Endodermal cell (in vitro differentiated cells): ENCODE data around the gene SIRT7. TPM values are rescaled to one million over a fixed set of nuclear protein-coding genes. Genes with fewer than 3 reads are reported as not detected.

Experiments
- DNase-seq: peaks from one replicate; pipeline ENCODE4 v3.0.0-alpha.2; 2017
- H3K27ac ChIP-seq: 2 replicates; pipeline ENCODE4 v1.5.1; 2013; ENCODE audit warnings: mild to moderate bottlenecking, low read depth, low read length, moderate library complexity
- H3K27me3 ChIP-seq: 2 replicates; pipeline ENCODE4 v1.6.1; 2013; ENCODE audit warnings: mild to moderate bottlenecking, low read length, moderate library complexity; ENCODE audit not compliant: insufficient read depth, control insufficient read depth, poor library complexity, severe bottlenecking
- H3K36me3 ChIP-seq: 2 replicates; pipeline ENCODE4 v1.7.0; 2013; ENCODE audit warnings: mild to moderate bottlenecking, low read length, moderate library complexity; ENCODE audit not compliant: control insufficient read depth, insufficient read depth
- H3K4me1 ChIP-seq: one replicate; pipeline ENCODE4 v1.7.0; 2013; ENCODE audit warnings: low read length; ENCODE audit not compliant: control insufficient read depth, insufficient read depth
- H3K4me3 ChIP-seq: 2 replicates; pipeline ENCODE4 v1.5.1; 2013; ENCODE audit warnings: mild to moderate bottlenecking, low read length, moderate library complexity
- H3K9ac ChIP-seq: 2 replicates; pipeline ENCODE4 v1.6.1; 2013; ENCODE audit warnings: mild to moderate bottlenecking, low read length, moderate library complexity; ENCODE audit not compliant: poor library complexity, severe bottlenecking; ENCODE audit errors: extremely low read depth
- H3K9me3 ChIP-seq: 2 replicates; pipeline ENCODE4 v1.6.1; 2013; ENCODE audit warnings: mild to moderate bottlenecking, low read length, moderate library complexity; ENCODE audit not compliant: control insufficient read depth
- H3K27ac Mint-ChIP-seq: 2 replicates; pipeline ENCODE4 v1.8.0; 2020; ENCODE audit warnings: mixed read lengths
- H3K27me3 Mint-ChIP-seq: 2 replicates; pipeline ENCODE4 v1.8.0; 2021; ENCODE audit warnings: mild to moderate bottlenecking, mixed read lengths; ENCODE audit not compliant: insufficient read depth
- H3K36me3 Mint-ChIP-seq: 2 replicates; pipeline ENCODE4 v1.8.0; 2020; ENCODE audit warnings: low read depth, mixed read lengths
- H3K4me1 Mint-ChIP-seq: 2 replicates; pipeline ENCODE4 v1.8.0; 2020; ENCODE audit warnings: mixed read lengths
- H3K4me3 Mint-ChIP-seq: 2 replicates; pipeline ENCODE4 v1.8.0; 2020; ENCODE audit warnings: mild to moderate bottlenecking, moderate library complexity, mixed read lengths
- H3K9me3 Mint-ChIP-seq: 2 replicates; pipeline ENCODE4 v1.8.0; 2020; ENCODE audit warnings: mild to moderate bottlenecking, mixed read lengths
- CTCF ChIP-seq: fragments of 200-600 bp; sonication (generic); conservative IDR thresholded peaks from 2 replicates; pipeline ENCODE4 v1.5.0; 2021; ENCODE audit warnings: antibody characterized with exemption, mild to moderate bottlenecking
- WGBS, 2 experiments: methylation state at CpG; one replicate each; pipeline versions ENCODE4 v1.1.5 to v1.1.7; 2013; ENCODE audit warnings: missing lambda C conversion rate in 2 of 2, mixed read lengths in 1 of 2; ENCODE audit not compliant: insufficient coverage in 1 of 2, insufficient read length in 1 of 2; 5-methylcytosine and 5-hydroxymethylcytosine counted together
- total RNA-seq, 2 donors: library from RNA; stranded (reverse); fragmentation: NEBNext Ultra II Directional in 1 of 2; extraction: Animal tissue kit (Norgen Biotek cat#: 25700) in 1 of 2; gene quantifications; 2 replicates in 1 of 2; 3 replicates in 1 of 2; pipeline ENCODE4 v1.2.1, GENCODE V29; 2021

SIRT7 gene
- total RNA-seq, 2 donors from 2014 or later = 21.8 to 22.1 TPM

GRCh38 chr17:81867991-81868673 is 49.8 kb downstream of the SIRT7 start:
- no peaks in the 10 kb centered on the region for H3K9me3 Mint-ChIP-seq
- Histone ChIP-seq H3K27me3 (no peaks in the 10 kb centered on the region), H3K9ac (no peak overlapping the region), H3K36me3 (peaks cover 48% of the 10 kb centered on the region), H3K9me3 (no peaks in the 10 kb centered on the region), H3K4me3 (no peak overlapping the region), H3K27ac (peak overlapping the region; percentile 78), H3K4me1 (no peaks in the 10 kb centered on the region)
- TF ChIP-seq CTCF = no peak
- H3K4me1 Mint-ChIP-seq = peaks cover 6% of the 10 kb centered on the region
- no peak for DNase-seq
- H3K27ac Mint-ChIP-seq = no peak overlapping the region
- WGBS, 2 experiments = 87 to 88% methylated on average over 23 to 28 of the region's 28 CpGs
- H3K4me3 Mint-ChIP-seq = no peak overlapping the region
- H3K36me3 Mint-ChIP-seq = peaks cover 20% of the 10 kb centered on the region
- no peaks in the 10 kb centered on the region for H3K27me3 Mint-ChIP-seq

- peak overlapping the region; percentile 68 for H3K27ac Mint-ChIP-seq
- peaks cover 6% of the 10 kb centered on the region for H3K4me1 Mint-ChIP-seq
- peak; percentile 85 for DNase-seq
- no peak for TF ChIP-seq CTCF
- Histone ChIP-seq H3K27me3 (no peaks in the 10 kb centered on the region), H3K9ac (no peak overlapping the region), H3K9me3 (no peaks in the 10 kb centered on the region), H3K27ac (peak overlapping the region; percentile 78), H3K4me1 (no peaks in the 10 kb centered on the region), H3K36me3 (peaks cover 53% of the 10 kb centered on the region), H3K4me3 (no peak overlapping the region)
- H3K4me3 Mint-ChIP-seq = no peak overlapping the region
- peaks cover 25% of the 10 kb centered on the region for H3K36me3 Mint-ChIP-seq
- H3K27me3 Mint-ChIP-seq = no peaks in the 10 kb centered on the region
- WGBS, 2 experiments = 84 to 85% methylated on average over 16 to 23 of the region's 23 CpGs
- no peaks in the 10 kb centered on the region for H3K9me3 Mint-ChIP-seq
These were observed 50.6 kb downstream of the SIRT7 start for GRCh38 chr17:81867170-81867990.

- Histone ChIP-seq H3K36me3 (peaks cover 53% of the 10 kb centered on the region), H3K4me1 (no peaks in the 10 kb centered on the region), H3K4me3 (no peak overlapping the region), H3K9me3 (no peaks in the 10 kb centered on the region), H3K27me3 (no peaks in the 10 kb centered on the region), H3K9ac (no peak overlapping the region), H3K27ac (peak overlapping the region; percentile 78)
- WGBS, 2 experiments = 95 to 96% methylated on average over 11 to 18 of the region's 18 CpGs
- no peak for DNase-seq
- H3K36me3 Mint-ChIP-seq = peaks cover 25% of the 10 kb centered on the region
- H3K27me3 Mint-ChIP-seq = no peaks in the 10 kb centered on the region
- peak overlapping the region; percentile 68 for H3K27ac Mint-ChIP-seq
- H3K9me3 Mint-ChIP-seq = no peaks in the 10 kb centered on the region
- H3K4me3 Mint-ChIP-seq = no peak overlapping the region
- TF ChIP-seq CTCF = no peak
- H3K4me1 Mint-ChIP-seq = peaks cover 6% of the 10 kb centered on the region
These were observed 51.4 kb downstream of the SIRT7 start for GRCh38 chr17:81866440-81867169.
